CD14-positive monocyte (primary cell): ENCODE data around the gene ZFYVE21. TPM values are rescaled to one million over a fixed set of nuclear protein-coding genes. Genes with fewer than 3 reads are reported as not detected.

Experiments used
- DNase-seq, 3 donors: peaks; one replicate each; pipeline ENCODE4 v3.0.0-alpha.2; 2011 to 2022
- H2AFZ ChIP-seq: 2 replicates; pipeline ENCODE4 v1.6.0; 2012; ENCODE audit warnings: mild to moderate bottlenecking, low read depth, low read length, inconsistent platforms; ENCODE audit not compliant: insufficient read depth, poor library complexity, severe bottlenecking
- H3K27ac ChIP-seq, 2 donors: 1 replicate in 1 of 2; 2 replicates in 1 of 2; pipeline ENCODE4 v1.5.1; 2012 to 2013; ENCODE audit warnings: low read length in 2 of 2, control low read depth in 1 of 2, inconsistent platforms in 1 of 2, low read depth in 1 of 2, mild to moderate bottlenecking in 1 of 2
- H3K27me3 ChIP-seq, 2 donors: one replicate each; pipeline versions ENCODE4 v1.6.0 to v1.6.1; 2011 to 2013; ENCODE audit warnings: low read length in 2 of 2; ENCODE audit not compliant: control insufficient read depth in 2 of 2, insufficient read depth in 2 of 2
- H3K36me3 ChIP-seq, 2 donors: replicated peaks in 1 of 2; 1 replicate in 1 of 2; 2 replicates in 1 of 2; pipeline versions ENCODE4 v1.5.1 to v1.6.1; 2012 to 2013; ENCODE audit warnings: low read length in 2 of 2, control low read depth in 1 of 2, inconsistent platforms in 1 of 2, mild to moderate bottlenecking in 1 of 2; ENCODE audit not compliant: insufficient read depth in 2 of 2, control insufficient read depth in 1 of 2
- H3K4me1 ChIP-seq, 2 donors: 1 replicate in 1 of 2; 2 replicates in 1 of 2; pipeline versions ENCODE4 v1.5.1 to v1.6.1; 2012 to 2013; ENCODE audit warnings: low read length in 2 of 2, control low read depth in 1 of 2, inconsistent platforms in 1 of 2, mild to moderate bottlenecking in 1 of 2, moderate library complexity in 1 of 2; ENCODE audit not compliant: insufficient read depth in 2 of 2, control insufficient read depth in 1 of 2
- H3K4me2 ChIP-seq: replicated peaks from 2 replicates; pipeline ENCODE3; 2012; ENCODE audit warnings: low read length, moderate library complexity, mild to moderate bottlenecking; ENCODE audit not compliant: poor library complexity, severe bottlenecking; ENCODE audit errors: extremely low read depth
- H3K4me3 ChIP-seq, 3 experiments: fragments of 200-600 bp in 1 of 3; sonication (generic) in 1 of 3; replicated peaks in 1 of 3; 1 replicate in 2 of 3; 2 replicates in 1 of 3; pipeline ENCODE4 v1.5.1; 2011 to 2013; ENCODE audit warnings: low read length in 3 of 3, mild to moderate bottlenecking in 3 of 3, control low read depth in 2 of 3, low read depth in 2 of 3, inconsistent platforms in 1 of 3, moderate library complexity in 1 of 3
- H3K79me2 ChIP-seq: 2 replicates; pipeline ENCODE4 v1.6.0; 2012; ENCODE audit warnings: mild to moderate bottlenecking, control low read depth, inconsistent platforms, low read length, moderate library complexity; ENCODE audit not compliant: insufficient read depth
- H3K9ac ChIP-seq: 2 replicates; pipeline ENCODE4 v1.6.0; 2017; ENCODE audit warnings: low read length, mild to moderate bottlenecking; ENCODE audit not compliant: insufficient read depth, poor library complexity, severe bottlenecking
- H3K9me3 ChIP-seq, 2 donors: replicated peaks in 1 of 2; 1 replicate in 1 of 2; 2 replicates in 1 of 2; pipeline versions ENCODE4 v1.5.1 to v1.6.1; 2012 to 2013; ENCODE audit warnings: low read length in 2 of 2, control low read depth in 1 of 2; ENCODE audit not compliant: control insufficient read depth in 1 of 2, insufficient read depth in 1 of 2
- H4K20me1 ChIP-seq: 2 replicates; pipeline ENCODE4 v1.6.0; 2012; ENCODE audit warnings: mild to moderate bottlenecking, low read length, control low read depth, moderate library complexity; ENCODE audit not compliant: insufficient read depth
- H3K27ac Mint-ChIP-seq, 7 donors: one replicate each; pipeline ENCODE4 v1.8.0; 2020; ENCODE audit warnings: mild to moderate bottlenecking in 7 of 7, mixed read lengths in 7 of 7, moderate library complexity in 6 of 7, inconsistent platforms in 2 of 7
- H3K27me3 Mint-ChIP-seq, 3 donors: one replicate each; pipeline ENCODE4 v1.8.0; 2021 to 2022; ENCODE audit warnings: low read depth in 3 of 3, mild to moderate bottlenecking in 3 of 3, mixed read lengths in 3 of 3, moderate library complexity in 3 of 3, inconsistent platforms in 1 of 3
- H3K36me3 Mint-ChIP-seq, 2 donors: one replicate each; pipeline ENCODE4 v1.8.0; 2020; ENCODE audit warnings: mixed read lengths in 2 of 2, inconsistent platforms in 1 of 2, mild to moderate bottlenecking in 1 of 2
- H3K4me1 Mint-ChIP-seq: one replicate; pipeline ENCODE4 v1.8.0; 2020; ENCODE audit warnings: mild to moderate bottlenecking, mixed read lengths
- H3K4me3 Mint-ChIP-seq, 2 donors: one replicate each; pipeline ENCODE4 v1.8.0; 2020; ENCODE audit warnings: mild to moderate bottlenecking in 2 of 2, mixed read lengths in 2 of 2, moderate library complexity in 1 of 2
- H3K9me3 Mint-ChIP-seq, 7 donors: one replicate each; pipeline ENCODE4 v1.8.0; 2020 to 2022; ENCODE audit warnings: mixed read lengths in 7 of 7, mild to moderate bottlenecking in 6 of 7, moderate library complexity in 6 of 7, inconsistent platforms in 2 of 7
- WGBS: methylation state at CpG from one replicate; pipeline ENCODE4 v1.1.5; 2013; ENCODE audit warnings: missing lambda C conversion rate; ENCODE audit not compliant: insufficient coverage; 5-methylcytosine and 5-hydroxymethylcytosine counted together
- intact Hi-C, 2 donors: fragments of 100-400 bp; cut with micrococcal nuclease; formaldehyde crosslinking; loops; one replicate each; pipeline versions ENCODE4 v1.15.0 to v1.15.1; 2023
- polyA plus RNA-seq, 3 donors: library from polyadenylated mRNA; depleted of rRNA in 1 of 3; unstranded in 2 of 3; stranded (reverse) in 1 of 3; fragments of 300-500 nt in 2 of 3; fragments of >200 nt in 1 of 3; fragmentation: Illumina TruSeq in 2 of 3; gene quantifications; 1 replicate in 2 of 3; 2 replicates in 1 of 3; pipeline ENCODE4 v1.2.3, GENCODE V29; 2012 to 2021
- TF ChIP-seq, protein P1 (sequence below): fragments of 200-600 bp; IDR thresholded peaks from one replicate; pipeline ENCODE4 v1.8.0; 2022; ENCODE audit warnings: antibody characterized with exemption, mild to moderate bottlenecking

The ZFYVE21 gene
- polyA plus RNA-seq, 3 donors = 22.1 to 36.5 (median 33.1) TPM

DNA sequence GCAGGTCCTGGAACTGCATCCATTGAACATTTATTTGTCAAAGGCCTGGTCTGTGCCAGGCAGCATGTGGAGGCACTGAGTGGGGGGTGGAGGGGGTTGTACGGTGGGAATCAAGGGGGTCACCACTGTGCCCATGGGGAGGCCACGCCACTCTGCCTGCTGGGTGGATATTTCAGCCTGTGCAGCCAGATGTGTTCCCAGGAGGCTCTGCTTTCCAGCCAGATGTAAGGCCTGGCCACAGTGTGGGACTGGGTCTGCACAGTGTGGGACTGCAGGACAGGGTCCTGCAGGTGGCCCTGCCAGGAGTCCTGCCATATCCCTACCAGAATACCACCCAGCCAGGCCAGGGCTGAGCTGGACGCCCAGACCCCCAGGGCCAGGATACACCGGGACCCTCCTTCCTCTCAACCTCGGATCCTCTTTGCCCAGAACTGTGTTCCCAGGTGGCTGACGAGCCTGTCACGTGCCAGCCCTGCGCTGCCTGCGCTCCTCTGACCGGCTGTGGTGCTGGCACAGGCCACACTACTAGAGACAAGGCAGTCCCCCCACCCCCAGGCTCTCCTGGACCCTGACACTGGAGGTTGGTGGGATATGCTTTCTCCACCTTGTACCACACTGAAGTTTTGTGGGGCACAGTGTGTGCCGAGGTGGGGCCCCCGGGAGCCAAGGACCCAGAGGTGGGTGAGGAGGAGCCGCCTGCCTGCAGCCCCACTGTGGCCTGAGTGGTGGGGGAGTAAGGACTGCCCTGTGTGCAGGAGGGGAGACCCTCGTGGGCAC, 17.8 kb upstream of the ZFYVE21 start:
- TF ChIP-seq, protein P1, sequence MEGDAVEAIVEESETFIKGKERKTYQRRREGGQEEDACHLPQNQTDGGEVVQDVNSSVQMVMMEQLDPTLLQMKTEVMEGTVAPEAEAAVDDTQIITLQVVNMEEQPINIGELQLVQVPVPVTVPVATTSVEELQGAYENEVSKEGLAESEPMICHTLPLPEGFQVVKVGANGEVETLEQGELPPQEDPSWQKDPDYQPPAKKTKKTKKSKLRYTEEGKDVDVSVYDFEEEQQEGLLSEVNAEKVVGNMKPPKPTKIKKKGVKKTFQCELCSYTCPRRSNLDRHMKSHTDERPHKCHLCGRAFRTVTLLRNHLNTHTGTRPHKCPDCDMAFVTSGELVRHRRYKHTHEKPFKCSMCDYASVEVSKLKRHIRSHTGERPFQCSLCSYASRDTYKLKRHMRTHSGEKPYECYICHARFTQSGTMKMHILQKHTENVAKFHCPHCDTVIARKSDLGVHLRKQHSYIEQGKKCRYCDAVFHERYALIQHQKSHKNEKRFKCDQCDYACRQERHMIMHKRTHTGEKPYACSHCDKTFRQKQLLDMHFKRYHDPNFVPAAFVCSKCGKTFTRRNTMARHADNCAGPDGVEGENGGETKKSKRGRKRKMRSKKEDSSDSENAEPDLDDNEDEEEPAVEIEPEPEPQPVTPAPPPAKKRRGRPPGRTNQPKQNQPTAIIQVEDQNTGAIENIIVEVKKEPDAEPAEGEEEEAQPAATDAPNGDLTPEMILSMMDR = no peak
- H3K36me3 Mint-ChIP-seq = peaks cover 45 to 82% of the 10 kb centered on the region in 2 donors
- Histone ChIP-seq H3K9ac (no peak overlapping the region), H2AFZ (no peak overlapping the region), H3K36me3 (peaks cover 78 to 91% of the 10 kb centered on the region in 2 donors), H3K27ac (peak overlapping the region in 1 of 2 donors; percentile 8), H3K4me3 (no peak overlapping the region), H3K79me2 (peaks cover 7% of the 10 kb centered on the region), H3K27me3 (no peaks in the 10 kb centered on the region), H4K20me1 (peaks cover 71% of the 10 kb centered on the region), H3K9me3 (no peaks in the 10 kb centered on the region), H3K4me2 (no peak overlapping the region), H3K4me1 (no peaks in the 10 kb centered on the region)
- WGBS = 90% methylated on average over 9 of the region's 14 CpGs
- no peak overlapping the region for H3K4me3 Mint-ChIP-seq
- DNase-seq = no peak
- peaks cover 20% of the 10 kb centered on the region for H3K4me1 Mint-ChIP-seq
- peak overlapping the region in 4 of 7 donors; percentile 10 to 71 (median 27) for H3K27ac Mint-ChIP-seq
- peaks cover 0 to 3% (median 1%) of the 10 kb centered on the region in 3 donors for H3K27me3 Mint-ChIP-seq
- intact Hi-C loops = no loop called here
- H3K9me3 Mint-ChIP-seq = no peaks in the 10 kb centered on the region

DNA sequence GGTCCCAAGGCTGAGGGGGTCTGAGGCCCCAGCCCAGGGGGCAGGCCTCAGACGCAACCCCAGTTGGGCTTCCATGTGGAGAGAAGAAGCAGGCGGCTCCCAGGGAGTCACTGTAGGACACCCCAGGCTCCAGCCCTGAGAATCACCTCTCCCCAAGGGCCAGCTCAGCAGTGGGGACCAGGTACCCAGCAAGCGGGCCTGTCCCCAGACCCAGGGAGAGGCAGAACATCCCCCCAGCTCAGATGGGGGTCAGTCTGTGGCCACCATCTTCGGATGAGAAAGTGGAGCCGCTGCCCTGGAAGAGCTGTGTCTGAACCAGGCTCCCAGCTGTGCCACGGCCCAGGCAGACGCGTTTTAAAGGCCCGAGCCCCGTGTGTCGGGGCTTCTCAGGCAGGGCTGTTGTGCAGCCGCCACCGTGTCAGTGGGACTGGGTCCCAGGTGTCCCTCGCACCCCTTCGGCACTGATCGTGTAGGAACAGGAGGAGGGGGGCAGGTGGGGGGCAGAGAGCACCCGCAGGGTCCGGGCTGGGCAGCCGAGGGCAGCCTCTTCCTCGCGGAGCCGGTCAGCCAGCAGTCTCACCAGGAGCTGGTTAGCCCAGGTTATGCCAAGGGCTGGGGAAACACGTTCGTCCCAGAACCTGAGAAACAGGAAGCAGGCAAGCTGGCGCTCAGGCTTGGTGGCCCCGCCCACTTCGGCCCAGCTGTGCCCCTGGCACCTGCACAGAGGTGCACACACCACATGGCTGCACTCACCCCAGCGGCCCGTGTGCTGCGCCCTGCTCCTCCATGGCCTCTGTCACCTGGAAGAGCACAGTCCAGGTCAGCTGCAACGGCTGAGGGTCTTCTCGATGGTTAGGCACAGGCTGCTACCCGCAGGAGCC, 17.0 kb upstream of the ZFYVE21 start:
- Mint-ChIP-seq H3K36me3 (peaks cover 43 to 82% of the 10 kb centered on the region in 2 donors), H3K9me3 (no peaks in the 10 kb centered on the region), H3K27me3 (peaks cover 0 to 4% (median 1%) of the 10 kb centered on the region in 3 donors), H3K27ac (no peak overlapping the region), H3K4me1 (peaks cover 29% of the 10 kb centered on the region), H3K4me3 (no peak overlapping the region)
- H3K9me3 ChIP-seq = no peaks in the 10 kb centered on the region
- TF ChIP-seq, protein P1 = no peak
- H2AFZ ChIP-seq = no peak overlapping the region
- peak overlapping the region in 1 of 2 donors; percentile 8 for H3K27ac ChIP-seq
- H4K20me1 ChIP-seq = peaks cover 71% of the 10 kb centered on the region
- peaks cover 4% of the 10 kb centered on the region in 2 donors for H3K4me1 ChIP-seq
- H3K27me3 ChIP-seq = no peaks in the 10 kb centered on the region
- no peak overlapping the region for H3K9ac ChIP-seq
- H3K36me3 ChIP-seq = peaks cover 76 to 91% of the 10 kb centered on the region in 2 donors
- H3K4me3 ChIP-seq = no peak overlapping the region
- peaks cover 7% of the 10 kb centered on the region for H3K79me2 ChIP-seq
- no peak for DNase-seq
- H3K4me2 ChIP-seq = no peak overlapping the region
- 81% methylated on average over 27 of the region's 33 CpGs for whole genome bisulfite sequencing
- intact Hi-C loops = no loop called here
